GM12891 (cell line): ENCODE data around the gene ACSL1.

Experiments used
- POLR2A ChIP-seq: IDR thresholded peaks from 2 replicates; pipeline ENCODE4 v1.6.1; 2011; ENCODE audit warnings: low read depth, low read length, control low read depth
- POLR2AphosphoS5 ChIP-seq: IDR thresholded peaks from 2 replicates; pipeline ENCODE4 v1.6.1; 2011; ENCODE audit warnings: low read depth, low read length, control low read depth
- TAF1 ChIP-seq: IDR thresholded peaks from 2 replicates; pipeline ENCODE4 v1.6.1; 2011; ENCODE audit warnings: low read depth, low read length, control low read depth

DNA sequence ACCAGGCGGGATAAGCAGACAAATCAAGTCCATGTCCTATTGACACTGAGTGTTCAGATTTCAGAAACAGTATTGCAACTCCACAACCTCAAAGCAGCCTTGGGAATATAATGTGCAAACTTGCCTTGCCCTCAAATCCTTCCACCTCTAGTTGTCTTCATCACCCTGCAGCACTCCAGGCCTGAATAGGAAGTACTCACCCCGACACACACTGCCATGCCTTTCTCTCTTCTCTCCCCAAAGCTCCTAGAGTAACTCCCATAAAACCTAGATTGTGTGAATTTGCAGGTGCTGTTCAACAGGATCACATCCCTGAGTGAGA lies 19.6 kb downstream of the ACSL1 start:
- TF ChIP-seq POLR2AphosphoS5 (no peak), POLR2A (no peak), TAF1 (no peak)
